ENCODE measurements around the gene SOAT1.

- TF ChIP-seq, protein P1, sequence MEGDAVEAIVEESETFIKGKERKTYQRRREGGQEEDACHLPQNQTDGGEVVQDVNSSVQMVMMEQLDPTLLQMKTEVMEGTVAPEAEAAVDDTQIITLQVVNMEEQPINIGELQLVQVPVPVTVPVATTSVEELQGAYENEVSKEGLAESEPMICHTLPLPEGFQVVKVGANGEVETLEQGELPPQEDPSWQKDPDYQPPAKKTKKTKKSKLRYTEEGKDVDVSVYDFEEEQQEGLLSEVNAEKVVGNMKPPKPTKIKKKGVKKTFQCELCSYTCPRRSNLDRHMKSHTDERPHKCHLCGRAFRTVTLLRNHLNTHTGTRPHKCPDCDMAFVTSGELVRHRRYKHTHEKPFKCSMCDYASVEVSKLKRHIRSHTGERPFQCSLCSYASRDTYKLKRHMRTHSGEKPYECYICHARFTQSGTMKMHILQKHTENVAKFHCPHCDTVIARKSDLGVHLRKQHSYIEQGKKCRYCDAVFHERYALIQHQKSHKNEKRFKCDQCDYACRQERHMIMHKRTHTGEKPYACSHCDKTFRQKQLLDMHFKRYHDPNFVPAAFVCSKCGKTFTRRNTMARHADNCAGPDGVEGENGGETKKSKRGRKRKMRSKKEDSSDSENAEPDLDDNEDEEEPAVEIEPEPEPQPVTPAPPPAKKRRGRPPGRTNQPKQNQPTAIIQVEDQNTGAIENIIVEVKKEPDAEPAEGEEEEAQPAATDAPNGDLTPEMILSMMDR (conservative IDR thresholded peaks at IDR 0.05) = no peak
- TF ChIP-seq ZFX (IDR thresholded peaks at IDR 0.05) = no peak
Measured at GRCh38 chr1:179321533-179322216, 28.1 kb downstream of the SOAT1 start.

Measured in C4-2B (cell line).